GM21515 (cell line): ENCODE results near the gene NKD2.
"Not testable (repeated sequence)": the region's sequence is repeated elsewhere in the genome, so short reads cannot be mapped to it uniquely, and the experiment has no call there.

ENCODE experiments used
- ATAC-seq: cut with Tn5 transposase; IDR thresholded peaks from one replicate; pipeline ENCODE4 v1.9.1; 2021; ENCODE audit not compliant: unreplicated experiment

NKD2 gene

DNA sequence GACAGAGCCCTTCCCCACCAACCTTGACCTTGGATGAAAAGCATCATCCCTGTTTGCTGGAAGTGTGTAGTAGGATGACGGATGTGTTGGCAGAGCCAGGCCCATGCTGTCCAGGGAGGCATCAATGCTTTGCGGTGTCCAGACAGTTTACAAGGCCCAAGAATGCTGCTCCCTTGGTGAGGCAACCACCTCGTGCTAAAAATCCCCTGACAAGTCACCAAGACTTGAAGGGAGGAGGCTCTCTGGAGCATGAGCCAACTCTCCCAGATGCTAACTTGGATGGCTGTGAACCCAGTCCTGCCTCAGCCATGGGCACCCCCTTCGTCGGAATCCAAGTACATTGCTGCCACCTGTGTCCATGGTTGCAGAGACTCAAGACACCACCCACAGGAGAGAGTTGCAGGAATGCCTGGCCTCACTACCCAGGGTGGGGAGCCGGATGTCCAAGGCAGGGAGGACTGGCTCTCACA is 9.5 kb upstream of the NKD2 start:
- no peak for ATAC-seq

DNA sequence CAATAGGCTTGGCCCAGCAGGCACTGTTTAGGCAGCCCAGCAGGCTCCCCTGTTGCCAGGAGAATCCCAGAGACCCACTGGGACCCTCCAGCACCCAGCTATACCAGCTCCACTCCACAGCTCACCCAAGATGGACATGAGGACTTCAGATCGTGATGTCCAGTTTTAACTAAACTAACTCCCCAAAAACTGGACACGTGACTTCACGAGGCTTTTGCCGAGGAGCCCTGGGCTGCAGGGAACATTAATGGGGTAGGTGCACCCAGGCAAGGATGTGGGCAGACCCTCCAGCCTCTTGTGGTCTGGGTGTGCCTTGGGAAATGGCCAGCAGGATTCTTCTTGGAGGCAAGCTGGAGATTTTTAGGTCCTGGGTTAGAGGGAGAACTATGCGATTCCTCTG is 8.9 kb upstream of the NKD2 start:
- ATAC-seq: no peak

DNA sequence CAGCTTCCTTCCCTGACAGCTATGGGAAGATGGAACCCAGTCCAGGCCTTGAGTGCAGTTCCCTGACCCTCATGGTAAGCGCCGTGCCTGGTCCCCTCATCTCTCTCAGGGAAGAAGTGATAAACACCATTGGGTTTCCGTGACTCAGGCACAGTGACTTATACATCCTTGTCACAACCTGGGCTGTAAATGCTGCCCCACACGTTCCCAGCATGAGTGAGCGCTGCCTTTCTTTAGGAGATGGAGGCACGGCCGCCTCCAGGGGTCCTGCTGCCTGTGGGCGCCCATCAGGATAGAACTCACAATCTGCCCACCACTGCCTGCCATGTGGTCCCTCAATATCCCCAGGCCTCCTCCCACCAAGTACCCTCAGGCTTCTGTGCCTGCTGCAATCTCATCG is 8.3 kb upstream of the NKD2 start:
- ATAC-seq: no peak

DNA sequence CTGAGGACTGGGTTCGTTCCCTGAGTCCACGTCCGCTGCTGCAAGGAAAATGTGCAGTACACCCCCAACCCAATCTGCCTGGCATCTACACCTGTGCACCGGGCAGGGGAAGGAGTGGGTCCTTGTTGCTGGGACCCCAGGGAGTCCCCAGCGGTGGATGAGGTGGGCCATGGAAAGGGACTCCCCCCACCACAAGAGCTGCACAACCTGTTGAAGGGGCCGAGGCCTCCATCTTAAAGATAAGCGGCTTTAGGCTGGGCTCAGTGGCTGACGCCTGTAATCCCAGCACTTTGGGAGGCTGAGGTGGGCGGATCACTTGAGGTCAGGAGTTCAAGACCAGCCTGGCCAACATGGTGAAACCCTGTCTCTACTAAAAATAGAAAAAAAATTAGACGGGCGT is 7.8 kb upstream of the NKD2 start:
- ATAC-seq: not testable (repeated sequence)

DNA sequence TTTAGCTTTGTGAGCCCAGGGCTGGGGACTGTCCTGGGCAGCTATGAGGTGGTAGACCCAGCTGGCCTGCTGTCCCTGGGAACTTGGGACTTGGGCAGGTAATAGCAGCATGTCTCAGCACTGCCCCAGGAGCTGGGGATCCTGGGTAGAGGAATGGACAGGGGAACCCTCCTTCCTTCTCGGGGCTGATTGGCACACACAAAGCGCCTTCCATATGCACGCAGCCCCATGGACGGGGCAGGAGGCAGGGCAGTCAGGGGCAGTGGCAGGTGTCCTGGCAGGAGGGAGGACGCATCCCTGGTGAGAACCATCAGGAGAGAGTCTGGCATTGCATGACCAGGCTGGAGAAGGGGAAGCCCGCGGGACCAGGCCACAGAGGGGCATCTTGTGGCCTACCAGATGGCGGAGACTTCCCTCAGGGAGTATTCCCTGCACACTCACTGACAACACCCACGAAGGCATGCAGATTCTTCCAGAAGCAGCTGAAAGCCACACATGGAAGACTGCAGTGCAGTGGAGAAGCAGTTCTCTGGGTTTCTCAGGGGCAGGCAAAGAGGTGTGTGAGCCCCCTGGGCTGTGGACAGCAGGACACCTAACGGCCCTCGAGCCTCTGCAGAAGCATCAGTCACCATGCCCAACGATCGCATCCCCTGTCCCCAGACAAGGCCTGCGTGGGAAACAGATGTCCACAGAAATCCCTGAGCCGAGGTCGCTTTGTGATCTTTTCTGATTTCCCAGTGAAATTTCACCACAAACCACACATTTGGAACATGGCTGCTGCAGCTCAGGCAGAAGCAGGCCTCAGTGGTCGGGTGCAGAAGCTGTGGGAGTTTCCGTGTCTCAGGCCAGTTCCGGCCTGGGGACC is 7.0 kb upstream of the NKD2 start:
- no peak for ATAC-seq

DNA sequence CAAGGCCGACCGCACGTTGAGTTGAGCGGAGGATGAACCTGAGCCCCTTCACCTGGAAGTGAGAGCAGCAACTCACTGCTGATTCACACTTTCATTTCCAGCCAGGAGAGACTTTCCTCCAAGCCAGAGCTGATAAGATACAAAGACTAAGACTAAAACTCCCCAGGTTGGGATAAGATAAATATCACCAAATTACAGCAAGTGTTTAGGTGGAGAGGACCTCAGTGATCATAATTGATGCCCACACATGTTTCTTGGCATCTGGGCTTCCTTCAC is 6.4 kb upstream of the NKD2 start:
- ATAC-seq: no peak

DNA sequence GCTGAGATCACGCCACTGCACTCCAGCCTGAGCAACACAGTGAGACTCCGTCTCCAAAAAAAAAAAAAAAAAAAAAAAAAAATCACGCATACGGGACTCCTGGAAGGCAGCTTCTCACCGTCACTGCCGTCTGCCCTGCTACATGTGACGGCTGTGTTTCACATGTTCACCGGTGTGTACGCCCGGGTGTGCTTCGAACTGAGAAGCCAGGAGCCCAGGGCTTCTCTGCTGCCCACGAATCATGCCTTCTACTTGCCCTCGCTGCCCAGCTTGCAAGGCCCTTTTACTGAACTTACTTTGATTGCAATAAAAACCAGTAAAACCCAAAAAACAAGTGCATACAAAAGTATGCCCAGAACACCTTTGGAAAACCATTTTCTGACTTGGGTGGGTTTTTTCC is 5.8 kb upstream of the NKD2 start:
- ATAC-seq: no peak

DNA sequence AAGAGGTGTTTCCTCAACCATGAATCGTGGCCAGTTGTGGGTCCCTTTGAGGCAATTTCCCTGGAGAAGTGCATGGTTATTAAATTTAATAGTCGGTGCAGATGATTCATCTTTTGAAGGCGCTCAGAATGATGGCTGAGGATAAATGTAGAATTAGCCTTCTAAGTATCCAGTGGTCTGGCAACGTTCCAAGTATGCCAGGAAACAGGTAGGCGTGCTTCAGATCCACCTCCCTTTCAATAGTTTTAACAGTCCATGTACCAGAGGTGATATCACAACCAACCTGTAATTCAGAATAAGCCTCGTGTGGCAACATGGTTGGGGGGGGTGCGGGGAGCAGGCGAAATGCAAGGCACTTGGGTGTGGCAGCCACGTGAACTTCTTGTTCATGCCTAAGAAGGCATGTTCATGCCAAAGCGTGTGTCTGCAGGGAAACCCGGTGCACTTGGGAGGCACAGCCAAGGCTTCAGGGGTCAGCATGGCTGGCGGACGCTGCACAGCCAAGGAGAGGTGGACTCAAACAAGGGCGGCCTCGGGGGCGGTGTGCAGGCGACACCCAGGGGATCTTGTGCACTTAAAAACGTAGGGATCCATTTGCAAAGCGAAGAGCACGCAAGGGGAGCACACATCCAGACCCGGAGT is 5.2 kb upstream of the NKD2 start:
- no peak for ATAC-seq

DNA sequence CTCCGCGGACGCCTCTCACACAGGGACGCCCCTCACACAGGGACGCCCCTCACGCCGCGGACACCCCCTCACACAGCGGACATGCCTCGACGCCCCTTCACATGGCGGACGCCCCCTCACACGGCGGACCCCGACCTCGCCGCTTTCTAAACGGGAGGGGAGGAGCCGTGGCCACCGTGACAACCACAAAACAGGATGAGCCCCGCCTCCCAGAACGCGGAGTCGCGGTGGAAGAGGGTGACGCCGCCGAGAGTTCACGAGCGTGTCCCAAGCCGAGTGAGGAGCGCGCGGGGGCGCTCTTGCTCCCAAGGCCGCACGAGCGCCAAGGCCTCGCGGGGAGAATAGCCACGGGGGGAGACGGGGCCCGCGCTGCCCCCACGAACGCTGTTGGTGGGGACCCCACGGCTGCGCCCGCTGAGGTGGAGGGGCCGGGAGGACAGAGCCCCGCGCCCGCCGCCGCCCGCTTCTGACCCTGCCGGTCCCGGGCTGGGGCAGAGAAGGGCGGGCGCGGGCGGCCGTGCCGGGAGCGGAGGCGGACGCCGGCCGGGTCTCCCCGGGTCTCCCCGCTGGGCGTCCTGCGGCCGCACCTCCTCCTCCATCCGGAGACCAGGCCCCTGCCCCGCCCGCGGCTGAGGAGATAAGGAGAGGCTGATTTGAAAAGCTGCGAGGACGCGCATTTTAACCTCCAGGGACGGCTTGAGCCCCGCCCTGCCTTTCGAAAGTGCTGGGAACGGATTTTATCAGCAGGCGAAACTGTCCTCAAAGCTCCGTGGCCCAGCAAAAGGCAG is 3.9 kb upstream of the NKD2 start:
- ATAC-seq: no peak

DNA sequence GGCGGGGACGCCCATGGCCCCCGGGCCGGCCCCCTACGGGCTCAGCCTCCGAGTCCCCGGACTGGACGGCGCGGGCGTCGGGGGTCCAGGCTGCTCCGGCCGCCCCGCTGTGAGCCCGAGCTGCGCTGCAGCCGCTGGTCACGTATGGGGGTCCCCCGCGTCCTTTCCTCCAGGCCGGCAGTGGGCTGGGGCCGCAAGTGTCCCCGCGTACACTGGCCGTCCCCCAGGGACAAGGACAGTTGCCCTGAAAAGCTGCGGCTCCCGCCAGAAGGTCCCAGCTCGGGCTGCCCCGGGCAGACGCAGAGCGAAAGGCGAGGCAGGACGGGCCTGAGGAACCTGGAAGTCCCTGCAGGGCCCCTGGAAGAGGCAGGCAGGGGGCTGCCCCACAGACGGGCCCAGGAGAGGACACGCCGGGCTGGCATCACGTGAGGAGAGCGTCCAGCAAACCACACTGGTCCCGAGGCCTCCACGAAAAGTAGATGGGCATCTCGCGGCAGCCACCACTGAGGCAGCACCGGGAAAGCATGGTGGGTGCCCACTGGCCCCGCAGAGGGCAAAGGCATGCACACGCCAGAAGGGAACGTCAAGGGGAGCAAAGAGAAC is 3.3 kb upstream of the NKD2 start:
- ATAC-seq: no peak

DNA sequence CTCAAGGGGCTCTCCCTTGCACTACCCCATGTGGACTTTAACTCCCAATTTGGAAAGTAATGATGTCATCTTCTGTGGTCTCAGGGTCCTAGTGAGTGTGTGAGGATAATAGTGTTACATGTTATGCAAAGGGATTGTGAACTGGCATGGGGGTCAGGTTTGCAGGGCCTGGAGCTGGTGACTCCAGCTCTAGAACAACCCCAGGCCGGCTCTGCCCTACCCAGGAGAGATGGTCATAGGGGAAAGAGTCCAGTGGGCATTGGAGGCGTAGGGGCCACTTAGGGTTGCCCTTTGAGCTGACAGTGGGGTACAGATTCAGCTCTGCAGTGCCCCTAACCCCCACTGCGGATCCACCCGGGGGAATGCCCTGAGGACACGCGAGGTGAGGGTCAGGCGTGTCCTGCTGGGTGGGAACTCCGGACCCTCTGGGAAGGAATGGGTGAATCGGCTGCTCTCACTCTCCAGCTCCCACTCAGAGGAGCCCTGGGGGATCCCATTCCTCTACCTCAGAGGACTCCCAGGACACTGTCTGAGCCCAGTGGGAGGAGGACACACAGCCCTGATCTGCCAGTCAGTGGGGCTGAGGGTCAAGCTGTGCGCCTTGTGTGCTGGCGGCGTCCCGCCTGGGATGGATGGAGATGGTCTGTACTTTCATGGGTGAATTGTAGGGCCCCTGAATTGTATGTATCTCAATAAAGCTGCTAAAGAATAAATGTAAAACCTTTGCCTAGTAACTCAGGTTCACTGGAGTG is 2.5 kb upstream of the NKD2 start:
- ATAC-seq: no peak

DNA sequence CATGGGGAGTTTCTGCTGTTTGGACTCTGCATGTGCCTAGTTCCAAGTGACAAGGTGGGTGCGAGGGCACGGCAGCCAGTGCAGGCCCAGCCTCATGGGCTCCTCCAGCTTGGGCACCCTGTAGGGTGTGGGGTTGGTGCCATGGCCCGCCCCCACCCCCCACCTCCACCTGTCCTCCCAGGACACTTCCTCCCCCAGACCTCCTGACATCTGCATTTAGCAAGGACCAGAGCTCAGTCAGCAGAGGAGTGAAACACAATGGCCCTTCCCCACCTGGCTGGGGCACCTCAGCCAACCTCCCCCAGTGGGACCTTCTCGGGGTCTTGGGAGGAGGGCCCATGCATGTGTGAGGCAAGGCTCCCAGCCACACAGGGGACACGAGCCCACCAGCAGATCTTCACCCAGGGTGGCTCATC is 1.9 kb upstream of the NKD2 start:
- ATAC-seq: no peak

DNA sequence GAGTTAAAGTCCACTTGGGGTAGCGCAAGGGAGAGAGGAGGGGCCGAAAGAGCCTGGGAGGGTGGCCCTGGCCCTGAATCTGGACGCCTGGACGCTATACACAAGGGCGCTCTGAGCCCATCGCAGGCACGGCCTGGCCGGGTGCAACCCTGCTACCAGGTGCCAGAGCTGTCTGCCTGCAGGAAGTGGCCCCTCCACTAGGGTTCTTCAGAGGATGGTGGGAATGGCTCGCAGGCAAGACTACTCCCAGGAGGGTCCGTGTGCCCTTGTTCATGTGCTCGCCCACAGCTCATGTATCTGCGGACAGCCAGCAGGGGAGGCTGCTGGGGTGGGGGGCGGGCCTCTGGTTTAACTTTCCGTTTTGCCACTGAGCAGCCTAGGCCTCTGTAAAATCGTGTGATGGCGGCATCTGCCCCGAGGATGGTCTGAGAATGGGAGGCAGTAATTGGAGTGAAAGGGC is 1.4 kb upstream of the NKD2 start:
- ATAC-seq: no peak

DNA sequence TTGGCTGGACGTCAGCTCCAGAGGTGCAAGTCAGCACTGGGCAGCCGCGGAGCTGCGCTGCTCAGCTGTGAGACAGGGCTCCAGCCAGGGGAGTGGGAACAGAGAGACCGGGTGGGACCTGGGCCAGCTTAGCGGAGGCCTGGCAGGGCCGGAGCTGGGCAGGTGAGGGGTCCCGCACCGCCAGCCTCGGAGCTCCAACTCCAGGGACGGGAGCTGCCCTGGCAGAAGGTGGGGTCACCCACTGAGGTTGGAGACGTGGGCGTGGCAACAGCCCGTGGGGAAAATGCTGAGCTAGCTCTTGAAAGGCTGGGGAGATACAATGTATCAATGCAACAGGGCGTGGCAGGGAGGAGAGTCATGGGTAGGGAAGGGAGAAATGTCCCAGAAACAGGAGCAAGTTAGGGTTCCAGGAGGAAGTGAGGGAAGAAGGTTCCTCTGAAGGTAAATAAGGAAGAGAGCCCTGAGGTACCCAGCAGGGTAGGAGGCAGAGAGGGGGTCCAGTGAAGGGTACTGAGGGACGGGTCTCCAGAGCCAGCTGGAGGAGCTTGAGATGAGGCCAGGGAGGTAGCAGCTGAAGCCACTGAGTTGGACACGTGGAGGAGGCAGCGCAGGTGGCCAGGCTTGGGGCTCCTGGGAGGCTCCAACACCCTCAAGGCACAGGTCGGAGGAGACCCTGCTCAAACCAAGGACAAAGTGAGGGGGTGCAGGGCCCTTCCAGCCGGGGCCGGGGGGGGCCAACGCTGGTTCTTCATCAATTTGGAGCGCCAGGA is 736 bp upstream of the NKD2 start:
- no peak for ATAC-seq

DNA sequence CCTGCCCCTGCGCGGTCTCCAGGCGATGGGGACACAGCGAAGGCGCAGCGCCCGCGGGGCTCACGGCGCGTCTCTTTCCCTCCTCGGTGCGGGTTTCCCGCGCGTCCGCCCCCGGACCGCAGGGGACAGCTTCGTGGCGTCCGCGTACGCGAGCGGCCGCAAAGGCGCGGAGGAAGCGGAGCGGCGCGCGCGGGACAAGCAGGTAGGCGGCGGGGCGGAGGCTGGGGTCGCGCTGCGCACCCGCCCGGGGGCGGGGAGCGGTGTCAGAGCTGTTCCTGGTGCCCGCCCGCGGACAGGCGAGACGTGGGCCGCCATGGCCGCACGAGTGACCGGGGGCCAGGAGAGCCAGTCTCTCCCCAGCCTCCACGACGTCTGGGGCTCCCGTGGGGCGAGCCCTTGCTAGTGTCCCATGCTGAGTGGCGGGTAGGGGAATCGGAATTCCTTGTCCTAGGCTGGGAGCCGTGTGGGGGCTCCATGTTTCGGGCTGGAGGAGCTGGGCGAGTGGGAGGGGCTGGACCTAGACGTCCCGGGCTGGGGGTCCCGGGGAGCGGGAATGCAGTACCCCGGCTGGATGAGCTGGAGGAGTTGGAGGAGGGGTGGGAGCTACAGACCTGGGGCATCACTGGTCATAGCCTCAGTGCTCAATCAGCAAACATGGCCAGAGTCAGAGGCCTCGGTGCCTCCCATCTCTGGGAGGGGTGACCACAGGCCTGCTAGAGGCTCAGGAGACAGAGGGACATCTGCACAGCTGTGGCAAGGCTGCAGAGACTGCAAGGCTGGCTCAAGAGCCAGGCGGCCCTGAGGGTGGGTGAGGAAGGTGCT is 968 bp downstream of the NKD2 start:
- ATAC-seq: no peak

DNA sequence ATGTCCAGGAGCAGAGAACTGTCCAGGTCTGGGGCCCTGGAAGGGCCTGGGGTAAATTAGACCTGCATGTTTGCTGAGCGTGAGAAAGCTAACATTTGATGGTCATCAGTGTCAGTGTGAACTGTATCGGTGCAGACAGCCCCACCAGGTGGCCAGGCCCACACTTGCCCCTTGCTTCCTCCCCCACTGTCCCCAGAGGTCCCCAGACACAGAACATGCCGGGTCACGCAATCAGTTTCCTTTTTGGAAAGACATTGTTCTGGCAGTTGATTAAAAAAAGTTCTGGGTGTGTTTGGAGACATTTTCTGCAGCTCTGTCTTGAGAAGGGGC is 1.5 kb downstream of the NKD2 start:
- no peak for ATAC-seq

DNA sequence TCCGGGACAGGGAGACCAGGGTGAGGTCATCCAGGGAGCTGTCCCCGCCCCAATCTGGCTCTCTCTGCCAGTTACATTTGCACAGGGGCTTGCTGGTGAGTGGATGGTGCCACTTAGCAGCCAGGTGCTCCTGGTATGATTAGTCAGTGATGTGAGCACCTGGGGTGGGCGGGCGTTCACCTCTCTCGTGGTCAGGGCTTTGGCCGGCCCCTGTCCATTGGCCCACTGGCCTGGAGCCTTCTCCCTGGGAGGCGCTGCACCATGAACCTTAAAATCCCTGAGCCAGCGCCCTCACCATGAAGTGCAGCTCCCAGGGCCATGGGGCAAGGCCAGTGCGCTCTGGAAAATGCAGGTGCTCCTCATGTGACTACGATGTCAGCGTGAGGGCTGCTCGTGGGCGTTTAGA is 2.0 kb downstream of the NKD2 start:
- ATAC-seq: no peak

DNA sequence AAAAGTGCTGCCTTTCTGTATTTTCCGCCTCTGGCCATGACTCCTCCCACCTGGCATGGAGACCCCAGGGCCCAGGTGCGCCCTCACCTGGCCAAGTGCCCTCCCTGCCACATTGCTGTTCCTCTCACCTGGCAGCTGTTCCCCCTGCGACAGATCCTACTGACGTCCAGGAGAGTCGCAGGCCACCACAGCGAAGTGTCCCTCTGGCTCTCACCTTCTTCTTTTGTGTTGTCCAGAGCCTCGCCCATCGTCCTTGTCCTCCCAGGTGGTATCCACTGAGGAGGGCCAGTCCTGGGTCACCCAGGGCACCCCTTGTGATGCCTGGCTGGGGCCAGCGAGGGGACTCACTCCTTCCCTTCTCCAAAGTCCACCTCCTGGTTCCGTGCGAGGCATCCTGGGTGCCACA is 2.6 kb downstream of the NKD2 start:
- ATAC-seq: no peak

DNA sequence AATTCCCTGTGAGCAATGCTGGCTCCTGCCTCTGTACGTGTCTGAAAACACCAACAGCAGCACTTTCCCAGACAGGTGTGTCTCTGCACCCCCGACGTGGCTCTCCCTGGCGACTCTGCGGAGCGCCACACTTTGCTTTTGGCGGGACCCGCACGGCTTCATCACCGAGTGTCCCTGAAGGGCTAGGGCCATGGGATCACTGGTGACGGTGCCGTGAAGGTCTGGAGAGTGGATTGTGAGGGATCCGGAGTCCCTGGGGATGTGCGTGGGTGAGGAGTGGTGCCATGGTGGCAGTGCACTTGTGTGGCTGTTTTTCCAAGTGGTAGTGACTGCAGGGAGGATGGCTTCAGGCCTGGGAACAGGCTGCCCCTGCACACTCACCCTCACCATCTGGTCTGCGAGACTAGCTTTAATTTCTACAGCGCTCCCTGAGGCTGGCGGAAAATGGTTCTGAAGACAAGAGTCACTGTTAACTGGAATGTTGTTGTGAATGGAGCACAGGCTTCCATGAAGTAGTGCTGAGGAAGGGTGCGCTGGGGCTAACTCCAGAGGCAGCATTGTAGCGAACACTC is 3.2 kb downstream of the NKD2 start:
- ATAC-seq: no peak
